Heart right ventricle (tissue), 16 donors: ENCODE results near the gene SDCBP2. TPM values are rescaled to one million over a fixed set of nuclear protein-coding genes. Genes with fewer than 3 reads are reported as not detected.

Source experiments
- ATAC-seq, 8 donors: fragments of 200-7000 bp; cut with Tn5 transposase; one replicate each; pipeline ENCODE4 v1.9.1; 2020; ENCODE audit warnings: mild to moderate bottlenecking in 8 of 8, moderate library complexity in 8 of 8, moderate number of reproducible peaks in 1 of 8
- DNase-seq, 2 donors: peaks; one replicate each; pipeline ENCODE4 v3.0.0-alpha.2; 2020
- H3K27ac ChIP-seq, 10 donors: fragments of 200-600 bp; sonication (generic) in 2 of 10; one replicate each; pipeline versions ENCODE4 v1.5.0 to v1.8.0; 2020 to 2022; ENCODE audit warnings: mild to moderate bottlenecking in 3 of 10
- H3K27me3 ChIP-seq, 7 donors: fragments of 200-600 bp; one replicate each; pipeline ENCODE4 v1.8.0; 2021 to 2022; ENCODE audit warnings: mild to moderate bottlenecking in 2 of 7
- H3K36me3 ChIP-seq, 9 donors: fragments of 200-600 bp; sonication (generic) in 1 of 9; one replicate each; pipeline versions ENCODE4 v1.5.0 to v1.8.0; 2020 to 2022; ENCODE audit warnings: mild to moderate bottlenecking in 2 of 9
- H3K4me1 ChIP-seq, 9 donors: fragments of 200-600 bp; sonication (generic) in 1 of 9; one replicate each; pipeline versions ENCODE4 v1.5.0 to v1.8.0; 2020 to 2022; ENCODE audit warnings: mild to moderate bottlenecking in 4 of 9
- H3K4me3 ChIP-seq, 10 donors: fragments of 200-600 bp; sonication (generic) in 2 of 10; one replicate each; pipeline versions ENCODE4 v1.5.0 to v1.8.0; 2020 to 2022; ENCODE audit warnings: mild to moderate bottlenecking in 7 of 10, moderate library complexity in 2 of 10
- H3K9me3 ChIP-seq, 11 donors: fragments of 200-600 bp in 10 of 11; sonication (generic) in 2 of 11; one replicate each; pipeline versions ENCODE4 v1.5.0 to v1.8.0; 2013 to 2022; ENCODE audit warnings: mild to moderate bottlenecking in 2 of 11, control low read depth in 1 of 11, moderate library complexity in 1 of 11
- WGBS, 2 donors: extraction: QIAGEN DNeasy Blood & Tissue Kit; methylation state at CpG; one replicate each; pipeline ENCODE4 v1.1.7; 2013; ENCODE audit warnings: inconsistent platforms in 1 of 2; 5-methylcytosine and 5-hydroxymethylcytosine counted together
- intact Hi-C, 10 donors: fragments of 100-400 bp; cut with DNase I; formaldehyde crosslinking; loops; one replicate each; pipeline versions ENCODE4 v1.11.1 to v1.14.2; 2022
- polyA plus RNA-seq, 2 donors: library from polyadenylated mRNA; stranded (reverse); fragments of 200-250 nt; gene quantifications; one replicate each; pipeline ENCODE4 v1.2.3, GENCODE V29; 2013
- total RNA-seq, 10 donors: library from RNA; stranded (reverse); fragmentation: NEBNext Ultra II Directional in 3 of 10; extraction: Animal tissue kit (Norgen Biotek cat#: 25700) in 3 of 10; gene quantifications; one replicate each; pipeline versions ENCODE4 v1.2.1 to v1.2.4, GENCODE V29; 2021 to 2023
- TF ChIP-seq, protein P1 (sequence below), 9 donors: fragments of 200-600 bp; sonication (generic) in 2 of 9; IDR thresholded peaks; one replicate each; pipeline versions ENCODE4 v1.5.0 to v1.8.0; 2021 to 2022; ENCODE audit warnings: antibody characterized with exemption in 9 of 9, mild to moderate bottlenecking in 5 of 9, moderate library complexity in 1 of 9
- donor health status: Arrhythmogenic right ventricular cardiomyopathy.
- donor health status: ischemic (EF 13 %, LVEDD 7.1; RV severe dilation, severe dysfunction).
- donor health status: healthy with polysubstance abuse.
- donor health status: DM: no; HTN: yes; CAD: no.
- donor health status: DM: no; HTN: no; CAD: no.
- donor health status: ischemic (EF 25% LVEDD 6.9; RV normal size, moderate dysfunction).
- donor health status: ischemic (EF 25% LVEDD 5.7; RV mildly dilated, moderate dysfunction).
- donor health status: healthy.
- donor health status: DM: yes; HTN: yes; CAD: no.
- donor health status: Ischemic cardiomyopathy.
- donor health status: ischemic (EF 35%, LVEDD 5.7; RV mildly dilated, moderate dysfunction).
- donor health status: nonischemic (EF 11% LVEDD 7.7; RV severe dilation, severe dysfunction).
- donor health status: DM: yes; HTN: yes; CAD: no.
- donor health status: PGD.
- donor health status: ischemic (EF 29% LVEDD 5.4; RV normal size, mild dysfunction).
- donor health status: nonischemic (EF 23%, LVEDD 6.1; RV moderate dilation, normal function).

Gene SDCBP2
- total and polyA plus RNA-seq, 12 donors: 0.62 to 4.3 (median 2.0) TPM

DNA sequence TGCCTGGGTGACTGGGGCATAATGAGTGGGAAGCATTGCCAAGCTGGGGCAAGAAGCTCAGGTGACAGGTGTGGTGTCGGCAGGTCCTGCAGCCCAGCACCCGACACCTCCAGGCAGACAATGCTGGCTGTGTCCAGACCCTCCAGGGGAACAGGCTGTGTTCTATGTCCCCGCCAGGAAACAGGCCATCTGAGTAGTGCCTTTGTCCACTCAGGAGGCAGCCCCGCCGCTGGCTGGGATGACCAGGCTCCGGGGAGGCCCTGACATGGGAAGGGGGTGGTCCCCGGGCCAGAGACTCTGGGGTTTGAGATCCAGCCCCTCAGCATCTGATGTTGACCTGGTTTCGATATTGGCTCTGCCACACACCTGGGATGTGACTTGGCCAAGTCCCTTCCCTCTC lies 34.4 kb downstream of the SDCBP2 start:
- WGBS, 2 donors: 86 to 91% methylated on average over 8 of the region's 8 CpGs
- intact Hi-C loops: no loop called here
- Histone ChIP-seq H3K27me3 (no peaks in the 10 kb centered on the region), H3K9me3 (no peaks in the 10 kb centered on the region), H3K4me1 (peaks cover 0 to 9% (median 0%) of the 10 kb centered on the region in 9 donors), H3K4me3 (no peak overlapping the region), H3K27ac (no peak overlapping the region), H3K36me3 (peaks cover 0 to 15% (median 0%) of the 10 kb centered on the region in 9 donors)
- ATAC-seq (no peak), DNase-seq (no peak)
- TF ChIP-seq, protein P1, sequence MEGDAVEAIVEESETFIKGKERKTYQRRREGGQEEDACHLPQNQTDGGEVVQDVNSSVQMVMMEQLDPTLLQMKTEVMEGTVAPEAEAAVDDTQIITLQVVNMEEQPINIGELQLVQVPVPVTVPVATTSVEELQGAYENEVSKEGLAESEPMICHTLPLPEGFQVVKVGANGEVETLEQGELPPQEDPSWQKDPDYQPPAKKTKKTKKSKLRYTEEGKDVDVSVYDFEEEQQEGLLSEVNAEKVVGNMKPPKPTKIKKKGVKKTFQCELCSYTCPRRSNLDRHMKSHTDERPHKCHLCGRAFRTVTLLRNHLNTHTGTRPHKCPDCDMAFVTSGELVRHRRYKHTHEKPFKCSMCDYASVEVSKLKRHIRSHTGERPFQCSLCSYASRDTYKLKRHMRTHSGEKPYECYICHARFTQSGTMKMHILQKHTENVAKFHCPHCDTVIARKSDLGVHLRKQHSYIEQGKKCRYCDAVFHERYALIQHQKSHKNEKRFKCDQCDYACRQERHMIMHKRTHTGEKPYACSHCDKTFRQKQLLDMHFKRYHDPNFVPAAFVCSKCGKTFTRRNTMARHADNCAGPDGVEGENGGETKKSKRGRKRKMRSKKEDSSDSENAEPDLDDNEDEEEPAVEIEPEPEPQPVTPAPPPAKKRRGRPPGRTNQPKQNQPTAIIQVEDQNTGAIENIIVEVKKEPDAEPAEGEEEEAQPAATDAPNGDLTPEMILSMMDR (IDR thresholded peaks at IDR 0.05): no peak

DNA sequence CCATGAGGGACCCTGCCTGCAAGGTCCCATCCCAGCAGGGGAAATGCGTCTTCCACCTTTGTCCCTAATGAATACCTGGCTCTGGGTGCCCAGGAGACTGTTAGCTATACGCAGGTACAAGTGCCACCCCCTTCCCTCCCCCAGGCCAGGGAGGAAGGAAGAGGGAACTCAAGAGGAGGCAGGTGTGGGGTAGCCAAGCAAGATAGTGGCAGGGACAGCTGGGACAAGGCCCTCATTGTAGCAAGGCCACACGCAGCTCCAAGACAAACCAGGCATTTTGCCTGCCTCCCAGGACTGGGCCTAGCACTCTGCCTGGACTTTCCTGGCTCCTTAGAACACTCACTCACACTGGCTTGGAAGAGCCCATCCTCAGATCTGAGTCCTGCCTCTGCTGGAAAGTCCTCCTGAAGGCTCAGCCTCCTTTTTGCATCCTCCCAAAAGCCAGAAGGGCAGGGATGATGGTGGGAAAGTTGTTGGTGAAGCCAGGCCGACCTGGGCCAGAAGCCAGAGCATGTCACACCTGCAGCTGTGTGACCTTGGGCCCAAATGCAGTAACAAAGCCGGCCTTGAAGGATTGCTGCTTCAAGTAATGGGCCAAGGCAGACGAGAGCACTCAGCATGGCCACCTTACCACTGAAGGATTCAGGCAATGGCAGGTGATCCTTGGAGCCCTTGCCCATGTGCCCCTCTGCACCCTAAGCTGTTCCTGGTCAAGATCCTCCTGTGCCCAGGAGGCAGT lies 35.1 kb downstream of the SDCBP2 start:
- TF ChIP-seq, protein P1 (IDR thresholded peaks at IDR 0.05): no peak

DNA sequence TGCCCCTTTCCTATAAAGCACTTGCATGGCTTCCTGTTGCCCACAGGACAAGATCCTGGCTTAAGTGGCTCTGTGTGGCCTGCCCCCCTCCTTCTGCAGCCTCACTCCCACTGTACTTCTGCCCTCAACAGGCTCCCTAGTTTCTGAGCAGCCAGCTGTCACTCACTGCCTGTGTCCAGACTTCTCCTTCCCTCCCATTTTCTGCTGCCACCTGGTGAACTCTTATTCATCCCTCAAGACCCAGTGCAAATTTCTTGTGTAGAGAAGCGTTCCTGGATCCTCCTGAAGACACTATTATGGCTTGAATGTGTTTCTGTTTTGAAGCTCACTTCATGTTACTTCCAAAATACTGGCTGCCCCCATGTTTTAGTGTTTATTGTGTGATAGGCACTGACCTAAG lies 36.3 kb downstream of the SDCBP2 start:
- TF ChIP-seq, protein P1 (IDR thresholded peaks at IDR 0.05): no peak
- DNase-seq (no peak), ATAC-seq (no peak)
- Histone ChIP-seq H3K4me3 (no peak overlapping the region), H3K27ac (no peak overlapping the region), H3K36me3 (peaks cover 0 to 6% (median 0%) of the 10 kb centered on the region in 9 donors), H3K27me3 (no peaks in the 10 kb centered on the region), H3K9me3 (no peaks in the 10 kb centered on the region), H3K4me1 (peaks cover 0 to 14% (median 0%) of the 10 kb centered on the region in 9 donors)
- intact Hi-C loops: no loop called here
- 87 to 92% methylated on average over 1 of the region's 1 CpG for WGBS, 2 donors

More for the DNA sequence above, 35.1 kb downstream of the SDCBP2 start:
- Histone ChIP-seq H3K27ac (no peak overlapping the region), H3K4me3 (no peak overlapping the region), H3K36me3 (peaks cover 0 to 9% (median 0%) of the 10 kb centered on the region in 9 donors), H3K9me3 (no peaks in the 10 kb centered on the region), H3K4me1 (peaks cover 0 to 9% (median 0%) of the 10 kb centered on the region in 9 donors), H3K27me3 (no peaks in the 10 kb centered on the region)
- intact Hi-C loops: no loop called here
- DNase-seq: no peak
- WGBS, 2 donors: 86 to 87% methylated on average over 6 of the region's 6 CpGs
- no peak for ATAC-seq

DNA sequence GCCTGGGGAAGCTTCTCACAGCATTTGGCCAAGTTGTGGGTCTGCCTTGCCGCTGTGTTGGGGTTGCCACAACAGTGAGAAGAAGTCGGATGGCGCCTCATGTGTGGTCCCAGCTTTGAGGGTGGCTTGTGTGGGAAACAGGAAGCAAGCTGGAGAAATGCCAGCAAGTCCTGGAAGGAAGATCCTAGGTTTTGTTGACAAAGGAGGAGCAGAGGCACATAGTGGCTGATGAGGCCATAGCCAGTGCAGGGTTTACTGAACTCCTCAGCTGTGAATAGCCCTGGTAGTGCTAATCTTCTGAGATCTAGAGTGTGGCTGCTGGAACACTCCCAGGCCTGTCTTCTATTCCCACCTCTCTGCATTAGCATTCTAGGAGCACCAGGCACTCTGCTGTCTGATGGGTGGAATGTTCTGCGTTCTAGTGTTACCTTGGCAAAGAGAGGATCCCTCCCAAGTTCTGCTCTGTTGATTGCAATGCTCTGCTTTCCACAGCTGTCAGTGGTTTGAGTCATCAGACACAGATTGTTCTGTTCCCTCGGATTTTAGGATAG lies 37.7 kb downstream of the SDCBP2 start:
- no peak overlapping the region for H3K27ac ChIP-seq
- DNase-seq (no peak), ATAC-seq (peak in 1 of 8 donors; percentile 52)
- 57 to 62% methylated on average over 5 of the region's 5 CpGs for WGBS, 2 donors
- H3K36me3 ChIP-seq: peaks cover 0 to 5% (median 0%) of the 10 kb centered on the region in 9 donors
- intact Hi-C loops: no loop called here
- H3K4me1 ChIP-seq: peaks cover 0 to 19% (median 6%) of the 10 kb centered on the region in 9 donors
- no peak overlapping the region for H3K4me3 ChIP-seq
- H3K27me3 ChIP-seq: no peaks in the 10 kb centered on the region
- no peaks in the 10 kb centered on the region for H3K9me3 ChIP-seq
- TF ChIP-seq, protein P1 (IDR thresholded peaks at IDR 0.05): no peak
